Neural cell (in vitro differentiated cells): ENCODE results near the gene PIK3R4. TPM values are rescaled to one million over a fixed set of nuclear protein-coding genes. Genes with fewer than 3 reads are reported as not detected.

Experiments used
- H2AFZ ChIP-seq: fragments of 200-600, 300-800 bp; sonication (generic), shearing (Covaris generic); 2 replicates; pipeline ENCODE4 v1.6.0; 2014; ENCODE audit warnings: low read depth, mild to moderate bottlenecking, antibody characterized with exemption, low read length, moderate library complexity
- H3F3A ChIP-seq: fragments of 200-600 bp; shearing (Covaris generic); 2 replicates; pipeline ENCODE4 v1.6.1; 2016; ENCODE audit warnings: mild to moderate bottlenecking, moderate library complexity, mixed read lengths, antibody characterized with exemption, low read length; ENCODE audit not compliant: insufficient read depth, poor library complexity, severe bottlenecking
- H3K27ac ChIP-seq: fragments of 200-600, 300-800 bp; sonication (generic), shearing (Covaris generic); 2 replicates; pipeline ENCODE4 v1.5.1; 2014; ENCODE audit warnings: mild to moderate bottlenecking, low read length, moderate library complexity
- H3K27me3 ChIP-seq: fragments of 300-800, 200-600 bp; sonication (generic), shearing (Covaris generic); 2 replicates; pipeline ENCODE4 v1.6.0; 2014; ENCODE audit warnings: mild to moderate bottlenecking, low read depth, low read length, moderate library complexity; ENCODE audit not compliant: insufficient read depth
- H3K36me3 ChIP-seq: fragments of 300-800, 200-600 bp; sonication (generic), shearing (Covaris generic); 2 replicates; pipeline ENCODE4 v1.5.1; 2014; ENCODE audit warnings: mild to moderate bottlenecking, antibody characterized with exemption, low read length, moderate library complexity; ENCODE audit not compliant: insufficient read depth
- H3K4me2 ChIP-seq: fragments of 300-800, 200-600 bp; sonication (generic), shearing (Covaris generic); 2 replicates; pipeline ENCODE4 v1.6.0; 2014; ENCODE audit warnings: mild to moderate bottlenecking, low read length
- H3K4me3 ChIP-seq: fragments of 300-800, 200-600 bp; sonication (generic), shearing (Covaris generic); 2 replicates; pipeline ENCODE4 v1.5.1; 2014; ENCODE audit warnings: mild to moderate bottlenecking, low read length, moderate library complexity
- H3K79me2 ChIP-seq: fragments of 200-600 bp; shearing (Covaris generic); replicated peaks from 2 replicates; pipeline ENCODE4 v1.6.0; 2014; ENCODE audit warnings: mild to moderate bottlenecking, low read length, moderate library complexity; ENCODE audit not compliant: insufficient read depth
- H3K9ac ChIP-seq: fragments of 300-800, 200-600 bp; sonication (generic), shearing (Covaris generic); 2 replicates; pipeline ENCODE4 v1.6.1; 2016; ENCODE audit warnings: mild to moderate bottlenecking, low read length, mixed read lengths
- H3K9me2 ChIP-seq: fragments of 200-600 bp; shearing (Covaris generic); 2 replicates; pipeline ENCODE4 v1.6.1; 2016; ENCODE audit warnings: mild to moderate bottlenecking, low read length, mixed read lengths; ENCODE audit not compliant: insufficient read depth
- H3K9me3 ChIP-seq: fragments of 200-600, 300-800 bp; sonication (generic), shearing (Covaris generic); 2 replicates; pipeline ENCODE4 v1.6.1; 2016; ENCODE audit warnings: mild to moderate bottlenecking, mixed run types, low read length, moderate library complexity, mixed read lengths
- H4K20me1 ChIP-seq: fragments of 200-600 bp; shearing (Covaris generic); 2 replicates; pipeline ENCODE4 v1.6.1; 2016; ENCODE audit warnings: mild to moderate bottlenecking, mixed run types; ENCODE audit not compliant: insufficient read depth
- CTCF ChIP-seq: fragments of 450-650 bp; IDR thresholded peaks from 2 replicates; pipeline ENCODE4 v1.5.1; 2014; ENCODE audit warnings: antibody characterized with exemption, mild to moderate bottlenecking, moderate library complexity; ENCODE audit not compliant: poor library complexity, severe bottlenecking
- EP300 ChIP-seq: fragments of 450-650 bp; conservative IDR thresholded peaks from 2 replicates; pipeline ENCODE4 v1.6.1; 2014; ENCODE audit warnings: antibody characterized with exemption, mild to moderate bottlenecking, moderate library complexity; ENCODE audit not compliant: poor library complexity, severe bottlenecking
- EZH2 ChIP-seq: fragments of 200-600, 300-800 bp; shearing (Covaris generic), sonication (generic); IDR thresholded peaks from 2 replicates; pipeline ENCODE4 v1.6.1; 2014; ENCODE audit warnings: antibody characterized with exemption, low read length, borderline replicate concordance, mild to moderate bottlenecking; ENCODE audit not compliant: insufficient read depth, poor library complexity, severe bottlenecking
- MXI1 ChIP-seq: fragments of 450-650 bp; conservative IDR thresholded peaks from 2 replicates; pipeline ENCODE4 v1.6.1; 2014; ENCODE audit warnings: antibody characterized with exemption, mild to moderate bottlenecking; ENCODE audit not compliant: poor library complexity, severe bottlenecking
- POLR2AphosphoS5 ChIP-seq: IDR thresholded peaks from 2 replicates; pipeline ENCODE4 v1.6.1; 2012
- RAD21 ChIP-seq: fragments of 450-650 bp; conservative IDR thresholded peaks from 2 replicates; pipeline ENCODE4 v1.6.1; 2014; ENCODE audit warnings: antibody characterized with exemption, mild to moderate bottlenecking, moderate library complexity
- REST ChIP-seq: IDR thresholded peaks from 2 replicates; pipeline ENCODE4 v1.6.1; 2012; ENCODE audit warnings: borderline replicate concordance
- SMC3 ChIP-seq: fragments of 450-650 bp; conservative IDR thresholded peaks from 2 replicates; pipeline ENCODE4 v1.6.1; 2014; ENCODE audit warnings: antibody characterized with exemption, mild to moderate bottlenecking, moderate library complexity; ENCODE audit not compliant: poor library complexity
- TAF1 ChIP-seq: IDR thresholded peaks from 2 replicates; pipeline ENCODE4 v1.6.1; 2012; ENCODE audit warnings: low read depth
- polyA plus RNA-seq: library from polyadenylated mRNA; depleted of rRNA; stranded (reverse); fragments of >200 nt; gene quantifications from 2 replicates; pipeline ENCODE4 v1.2.3, GENCODE V29; 2014

The PIK3R4 gene
- polyA plus RNA-seq, 1 donor from 2014 or later: 18.3 TPM

GRCh38 chr3:130702985-130703384, 43.6 kb downstream of the PIK3R4 start:
- no peak overlapping the region for H3K4me2 ChIP-seq
- H2AFZ ChIP-seq: no peak overlapping the region
- no peak overlapping the region for H3K9ac ChIP-seq
- peaks cover 8% of the 10 kb centered on the region for H3K36me3 ChIP-seq
- no peaks in the 10 kb centered on the region for H3K79me2 ChIP-seq
- TF ChIP-seq EZH2 (no peak), CTCF (no peak), POLR2AphosphoS5 (no peak), EP300 (no peak), MXI1 (no peak), TAF1 (no peak), SMC3 (no peak), REST (no peak), RAD21 (no peak)
- H3F3A ChIP-seq: no peaks in the 10 kb centered on the region
- no peaks in the 10 kb centered on the region for H3K9me2 ChIP-seq
- H3K4me3 ChIP-seq: no peak overlapping the region
- no peaks in the 10 kb centered on the region for H4K20me1 ChIP-seq
- no peaks in the 10 kb centered on the region for H3K9me3 ChIP-seq
- H3K27me3 ChIP-seq: no peaks in the 10 kb centered on the region
- no peak overlapping the region for H3K27ac ChIP-seq

- no peaks in the 10 kb centered on the region for H3K9me3 ChIP-seq
Measured at GRCh38 chr3:130700541-130700940, 46.1 kb downstream of the PIK3R4 start.

More at GRCh38 chr3:130700541-130700940, 46.1 kb downstream of the PIK3R4 start:
- Histone ChIP-seq H3K4me2 (no peak overlapping the region), H3K36me3 (peaks cover 8% of the 10 kb centered on the region), H3K4me3 (no peak overlapping the region), H3K27me3 (no peaks in the 10 kb centered on the region), H3K9me2 (no peaks in the 10 kb centered on the region), H3K27ac (no peak overlapping the region), H3K9ac (no peak overlapping the region), H3F3A (no peaks in the 10 kb centered on the region), H4K20me1 (no peaks in the 10 kb centered on the region), H3K79me2 (no peaks in the 10 kb centered on the region), H2AFZ (no peak overlapping the region)
- TF ChIP-seq MXI1 (no peak), SMC3 (no peak), RAD21 (no peak), POLR2AphosphoS5 (no peak), EZH2 (no peak), CTCF (no peak), REST (no peak), TAF1 (no peak), EP300 (no peak)
